Choroid plexus epithelial cell (primary cell): ENCODE data around the gene PDE8A.

Experiments
- DNase-seq: peaks from one replicate; pipeline ENCODE4 v3.0.0-alpha.2; 2010; ENCODE audit warnings: low read depth
- H3K4me3 ChIP-seq: 2 replicates; pipeline ENCODE4 v1.5.1; 2011; ENCODE audit warnings: low read depth, mild to moderate bottlenecking, control low read depth, low read length, moderate library complexity
- TF ChIP-seq, protein P1 (sequence below): conservative IDR thresholded peaks from 2 replicates; pipeline ENCODE4 v1.5.1; 2011; ENCODE audit warnings: low read depth, mild to moderate bottlenecking, control low read depth, inconsistent platforms, low read length, moderate library complexity

The PDE8A gene

GRCh38 chr15:85027033-85027380, 45.4 kb downstream of the PDE8A start:
- no peak overlapping the region for H3K4me3 ChIP-seq
- no peak for DNase-seq
- TF ChIP-seq, protein P1, sequence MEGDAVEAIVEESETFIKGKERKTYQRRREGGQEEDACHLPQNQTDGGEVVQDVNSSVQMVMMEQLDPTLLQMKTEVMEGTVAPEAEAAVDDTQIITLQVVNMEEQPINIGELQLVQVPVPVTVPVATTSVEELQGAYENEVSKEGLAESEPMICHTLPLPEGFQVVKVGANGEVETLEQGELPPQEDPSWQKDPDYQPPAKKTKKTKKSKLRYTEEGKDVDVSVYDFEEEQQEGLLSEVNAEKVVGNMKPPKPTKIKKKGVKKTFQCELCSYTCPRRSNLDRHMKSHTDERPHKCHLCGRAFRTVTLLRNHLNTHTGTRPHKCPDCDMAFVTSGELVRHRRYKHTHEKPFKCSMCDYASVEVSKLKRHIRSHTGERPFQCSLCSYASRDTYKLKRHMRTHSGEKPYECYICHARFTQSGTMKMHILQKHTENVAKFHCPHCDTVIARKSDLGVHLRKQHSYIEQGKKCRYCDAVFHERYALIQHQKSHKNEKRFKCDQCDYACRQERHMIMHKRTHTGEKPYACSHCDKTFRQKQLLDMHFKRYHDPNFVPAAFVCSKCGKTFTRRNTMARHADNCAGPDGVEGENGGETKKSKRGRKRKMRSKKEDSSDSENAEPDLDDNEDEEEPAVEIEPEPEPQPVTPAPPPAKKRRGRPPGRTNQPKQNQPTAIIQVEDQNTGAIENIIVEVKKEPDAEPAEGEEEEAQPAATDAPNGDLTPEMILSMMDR, result no peak

GRCh38 chr15:85027421-85027820, 45.8 kb downstream of the PDE8A start:
- TF ChIP-seq, protein P1, result no peak
- no peak overlapping the region for H3K4me3 ChIP-seq
- DNase-seq, result no peak

DNA sequence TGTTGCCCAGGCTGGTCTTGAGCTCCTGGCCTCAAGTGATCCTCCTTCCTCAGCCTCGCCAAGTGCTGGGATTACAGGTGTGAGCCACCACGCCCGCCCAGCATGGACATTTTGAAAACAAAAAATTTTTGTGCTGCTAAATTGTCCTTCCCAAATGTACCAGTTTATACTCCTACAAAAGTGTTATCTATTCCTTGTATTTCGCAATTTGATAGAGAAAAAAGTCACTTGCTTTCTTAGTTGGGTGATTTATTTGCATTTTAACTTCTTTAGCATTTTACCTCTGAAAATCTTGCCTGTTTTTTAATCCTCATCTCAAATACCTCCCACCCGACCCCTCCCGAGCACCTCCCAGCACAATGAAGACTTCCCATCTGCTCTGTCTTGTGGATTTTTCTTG, 46.8 kb downstream of the PDE8A start:
- DNase-seq, result no peak
- H3K4me3 ChIP-seq, result no peak overlapping the region
- TF ChIP-seq, protein P1, result no peak

GRCh38 chr15:85029221-85029620, 47.6 kb downstream of the PDE8A start:
- DNase-seq, result no peak
- TF ChIP-seq, protein P1, result no peak
- H3K4me3 ChIP-seq, result no peak overlapping the region

GRCh38 chr15:85030301-85030929, 48.8 kb downstream of the PDE8A start:
- DNase-seq, result peak; percentile 56
- TF ChIP-seq, protein P1, result no peak
- H3K4me3 ChIP-seq, result no peak overlapping the region

DNA sequence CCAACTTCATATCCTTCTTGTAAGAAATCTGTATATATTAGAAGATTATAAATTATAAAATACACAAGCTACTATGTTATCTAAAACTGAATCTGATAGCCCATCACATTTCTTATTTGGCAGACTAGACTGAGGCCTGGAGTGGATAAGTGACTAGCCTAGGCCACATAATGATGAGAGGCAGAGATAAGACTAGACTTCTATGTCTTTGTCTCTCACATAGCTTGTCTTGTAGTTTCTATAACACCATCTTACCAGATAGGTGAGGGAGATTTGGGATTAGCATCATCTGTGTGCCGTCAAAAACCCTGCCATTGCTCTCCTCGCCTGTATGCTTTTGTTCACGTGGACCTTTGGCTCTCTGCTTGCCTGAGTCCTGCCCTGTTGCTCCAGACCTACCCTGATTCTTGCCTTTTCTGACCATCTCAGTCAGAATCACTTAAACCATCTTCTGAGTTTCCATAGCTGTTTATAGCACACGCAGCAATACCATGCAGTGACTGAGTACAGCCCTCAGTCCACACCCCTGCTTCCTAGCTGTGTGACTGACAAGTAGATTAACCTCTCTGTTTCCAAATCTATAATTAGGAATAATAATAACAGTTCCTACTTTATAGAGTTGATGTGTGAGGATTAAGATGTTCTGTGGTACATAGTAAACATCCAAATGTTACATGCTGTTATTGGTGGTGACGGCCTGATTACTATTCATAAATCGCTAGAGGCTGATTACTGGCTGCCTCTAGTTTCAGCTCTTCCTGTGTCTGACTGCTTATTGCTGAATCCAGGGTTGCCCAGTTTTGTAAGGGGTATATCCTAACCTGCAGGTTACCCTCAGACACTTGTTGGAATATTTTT, 49.7 kb downstream of the PDE8A start:
- no peak overlapping the region for H3K4me3 ChIP-seq
- TF ChIP-seq, protein P1, result no peak
- no peak for DNase-seq
